ENCODE data around the gene ADAMTS2.
"Not testable (repeated sequence)": the region's sequence is repeated elsewhere in the genome, so short reads cannot be mapped to it uniquely, and the experiment has no call there.

The ADAMTS2 gene

GRCh38 chr5:179225387-179225786 lies 119.9 kb downstream of the ADAMTS2 start:
- no peak for DNase-seq

GRCh38 chr5:179224741-179225140 lies 120.5 kb downstream of the ADAMTS2 start:
- no peak for DNase-seq

GRCh38 chr5:179223961-179224360 lies 121.3 kb downstream of the ADAMTS2 start:
- DNase-seq = no peak

- no peak for DNase-seq
Observed at GRCh38 chr5:179223528-179223927, 121.7 kb downstream of the ADAMTS2 start.

- DNase-seq = no peak
Observed at GRCh38 chr5:179222246-179223017, 122.8 kb downstream of the ADAMTS2 start.

- no peak for DNase-seq
Observed at GRCh38 chr5:179221877-179222220, 123.4 kb downstream of the ADAMTS2 start.

GRCh38 chr5:179221196-179221876 lies 123.9 kb downstream of the ADAMTS2 start:
- no peak for DNase-seq

- no peak for DNase-seq
Observed at GRCh38 chr5:179220716-179221115, 124.5 kb downstream of the ADAMTS2 start.

GRCh38 chr5:179219661-179220620 lies 125.3 kb downstream of the ADAMTS2 start:
- no peak for DNase-seq

- DNase-seq = no peak
Observed at GRCh38 chr5:179218943-179219330, 126.3 kb downstream of the ADAMTS2 start.

- no peak for DNase-seq
Observed at GRCh38 chr5:179217956-179218942, 127.0 kb downstream of the ADAMTS2 start.

GRCh38 chr5:179217356-179217755 lies 127.9 kb downstream of the ADAMTS2 start:
- DNase-seq = no peak

- DNase-seq = not testable (repeated sequence)
Observed at GRCh38 chr5:179216381-179216780, 128.9 kb downstream of the ADAMTS2 start.

- no peak for DNase-seq
Observed at GRCh38 chr5:179215576-179215975, 129.7 kb downstream of the ADAMTS2 start.

- DNase-seq = no peak
Observed at GRCh38 chr5:179214678-179215077, 130.6 kb downstream of the ADAMTS2 start.

- no peak for DNase-seq
Observed at GRCh38 chr5:179212870-179213269, 132.4 kb downstream of the ADAMTS2 start.

GRCh38 chr5:179211631-179212030 lies 133.6 kb downstream of the ADAMTS2 start:
- DNase-seq = no peak

- no peak for DNase-seq
Observed at GRCh38 chr5:179211068-179211467, 134.2 kb downstream of the ADAMTS2 start.

GRCh38 chr5:179210478-179210877 lies 134.8 kb downstream of the ADAMTS2 start:
- DNase-seq = no peak

- DNase-seq = no peak
Observed at GRCh38 chr5:179209359-179210150, 135.7 kb downstream of the ADAMTS2 start.

- DNase-seq = no peak
Observed at GRCh38 chr5:179208706-179209358, 136.4 kb downstream of the ADAMTS2 start.

Measured in activated CD4-positive, CD25-positive, alpha-beta regulatory T cell treated with anti-CD3 and anti-CD28 coated beads, Interleukin-2, amount 50 U/mL, for 72 hours (primary cell).